ENCODE results near the gene ATP8A2. TPM values are rescaled to one million over a fixed set of nuclear protein-coding genes. Genes with fewer than 3 reads are reported as not detected.

The ATP8A2 gene
- polyA plus RNA-seq, 3 donors, result not detected

DNA sequence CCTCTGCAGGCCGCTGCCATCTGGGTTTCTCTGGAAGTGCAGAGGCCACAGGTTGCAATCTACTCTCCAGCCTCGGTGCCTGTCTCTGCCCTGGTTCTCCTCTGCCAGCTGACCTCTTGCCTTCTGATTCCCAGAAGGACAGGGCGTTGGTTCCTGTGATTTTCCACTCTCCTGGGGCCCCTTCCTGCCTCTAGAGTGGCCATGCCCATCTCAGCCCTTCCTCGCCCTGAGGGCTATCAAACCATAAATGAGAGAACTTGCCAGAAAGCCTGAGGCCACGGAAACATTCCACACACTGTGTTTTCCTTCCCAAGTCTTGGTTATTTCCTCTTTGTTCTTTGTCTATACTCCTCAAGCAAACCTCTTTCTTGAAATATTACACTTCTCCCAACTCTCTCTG, 533.8 kb downstream of the ATP8A2 start:
- Mint-ChIP-seq H3K27me3 (ENCODE audit: low read depth in 3 of 3) (peaks cover 0 to 3% (median 2%) of the 10 kb centered on the region in 3 donors), H3K27ac (no peak overlapping the region), H3K4me1 (no peaks in the 10 kb centered on the region), H3K4me3 (no peak overlapping the region), H3K36me3 (no peaks in the 10 kb centered on the region), H3K9me3 (peaks cover 3 to 9% (median 4%) of the 10 kb centered on the region in 7 donors)
- Histone ChIP-seq H4K20me1 (ENCODE audit: insufficient read depth, low read length) (no peaks in the 10 kb centered on the region), H3K27me3 (ENCODE audit: control insufficient read depth in 2 of 2, insufficient read depth in 2 of 2, low read length in 2 of 2) (no peaks in the 10 kb centered on the region), H3K4me2 (replicated peaks; ENCODE audit: extremely low read depth, low read length, poor library complexity, severe bottlenecking) (no peak overlapping the region), H3K4me1 (ENCODE audit: control insufficient read depth in 1 of 2, insufficient read depth in 2 of 2, low read length in 2 of 2) (peaks cover 0 to 7% of the 10 kb centered on the region in 2 donors), H3K9ac (ENCODE audit: insufficient read depth, low read length, poor library complexity, severe bottlenecking) (no peak overlapping the region), H3K27ac (ENCODE audit: low read depth in 1 of 2, low read length in 2 of 2) (no peak overlapping the region), H3K4me3 (replicated peaks in 1 of 3; ENCODE audit: low read depth in 2 of 3, low read length in 3 of 3) (no peak overlapping the region), H3K9me3 (replicated peaks in 1 of 2; ENCODE audit: control insufficient read depth in 1 of 2, insufficient read depth in 1 of 2, low read length in 2 of 2) (no peaks in the 10 kb centered on the region), H3K36me3 (replicated peaks in 1 of 2; ENCODE audit: control insufficient read depth in 1 of 2, insufficient read depth in 2 of 2, low read length in 2 of 2) (no peaks in the 10 kb centered on the region), H3K79me2 (ENCODE audit: insufficient read depth, low read length) (no peaks in the 10 kb centered on the region), H2AFZ (ENCODE audit: insufficient read depth, low read depth, low read length, poor library complexity, severe bottlenecking) (no peak overlapping the region)
- WGBS (ENCODE audit: insufficient coverage), result 65% methylated on average over 5 of the region's 5 CpGs
- intact Hi-C loops (cut with micrococcal nuclease), result no loop called here
- DNase-seq, result no peak
- TF ChIP-seq, protein P1, sequence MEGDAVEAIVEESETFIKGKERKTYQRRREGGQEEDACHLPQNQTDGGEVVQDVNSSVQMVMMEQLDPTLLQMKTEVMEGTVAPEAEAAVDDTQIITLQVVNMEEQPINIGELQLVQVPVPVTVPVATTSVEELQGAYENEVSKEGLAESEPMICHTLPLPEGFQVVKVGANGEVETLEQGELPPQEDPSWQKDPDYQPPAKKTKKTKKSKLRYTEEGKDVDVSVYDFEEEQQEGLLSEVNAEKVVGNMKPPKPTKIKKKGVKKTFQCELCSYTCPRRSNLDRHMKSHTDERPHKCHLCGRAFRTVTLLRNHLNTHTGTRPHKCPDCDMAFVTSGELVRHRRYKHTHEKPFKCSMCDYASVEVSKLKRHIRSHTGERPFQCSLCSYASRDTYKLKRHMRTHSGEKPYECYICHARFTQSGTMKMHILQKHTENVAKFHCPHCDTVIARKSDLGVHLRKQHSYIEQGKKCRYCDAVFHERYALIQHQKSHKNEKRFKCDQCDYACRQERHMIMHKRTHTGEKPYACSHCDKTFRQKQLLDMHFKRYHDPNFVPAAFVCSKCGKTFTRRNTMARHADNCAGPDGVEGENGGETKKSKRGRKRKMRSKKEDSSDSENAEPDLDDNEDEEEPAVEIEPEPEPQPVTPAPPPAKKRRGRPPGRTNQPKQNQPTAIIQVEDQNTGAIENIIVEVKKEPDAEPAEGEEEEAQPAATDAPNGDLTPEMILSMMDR (IDR thresholded peaks at IDR 0.05), result no peak

DNA sequence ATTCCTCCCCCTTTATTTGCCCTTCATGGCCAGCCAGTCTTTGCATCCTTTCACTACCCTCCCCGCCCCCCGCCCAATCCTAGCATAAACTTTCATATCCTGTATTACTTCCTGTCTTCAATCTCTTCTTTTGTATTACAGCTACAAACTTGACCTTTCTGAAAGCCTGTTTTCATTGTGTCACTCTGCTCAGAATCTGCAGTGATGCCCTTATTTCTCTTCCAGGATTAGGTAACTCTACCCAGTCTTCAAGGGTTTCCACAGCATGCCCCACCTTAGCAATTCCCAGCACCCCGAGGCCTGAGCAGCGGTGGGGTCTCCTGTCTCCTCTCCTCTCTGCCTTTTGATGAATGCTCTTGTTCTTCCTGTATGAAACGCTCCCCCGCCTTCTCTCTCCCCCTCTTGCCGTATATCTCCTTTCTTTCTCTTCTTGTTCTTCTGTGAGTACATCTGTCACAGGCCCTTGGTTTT, 534.5 kb downstream of the ATP8A2 start:
- WGBS (ENCODE audit: insufficient coverage), result 27% methylated on average over 5 of the region's 7 CpGs
- DNase-seq, result no peak
- H3K79me2 ChIP-seq (ENCODE audit: insufficient read depth, low read length), result no peaks in the 10 kb centered on the region
- no peak overlapping the region for H3K4me2 ChIP-seq (replicated peaks; ENCODE audit: extremely low read depth, low read length, poor library complexity, severe bottlenecking)
- intact Hi-C loops (cut with micrococcal nuclease), result no loop called here
- no peak overlapping the region for H3K27ac ChIP-seq (ENCODE audit: low read depth in 1 of 2, low read length in 2 of 2)
- H3K4me3 Mint-ChIP-seq, result no peak overlapping the region
- H3K36me3 Mint-ChIP-seq, result no peaks in the 10 kb centered on the region
- no peaks in the 10 kb centered on the region for H3K9me3 ChIP-seq (replicated peaks in 1 of 2; ENCODE audit: control insufficient read depth in 1 of 2, insufficient read depth in 1 of 2, low read length in 2 of 2)
- H4K20me1 ChIP-seq (ENCODE audit: insufficient read depth, low read length), result no peaks in the 10 kb centered on the region
- H3K36me3 ChIP-seq (replicated peaks in 1 of 2; ENCODE audit: control insufficient read depth in 1 of 2, insufficient read depth in 2 of 2, low read length in 2 of 2), result no peaks in the 10 kb centered on the region
- H3K4me1 Mint-ChIP-seq, result no peaks in the 10 kb centered on the region
- H3K9me3 Mint-ChIP-seq, result peaks cover 0 to 6% (median 2%) of the 10 kb centered on the region in 7 donors
- TF ChIP-seq, protein P1 (IDR thresholded peaks at IDR 0.05), result no peak
- H3K4me3 ChIP-seq (replicated peaks in 1 of 3; ENCODE audit: low read depth in 2 of 3, low read length in 3 of 3), result no peak overlapping the region
- H3K27me3 ChIP-seq (ENCODE audit: control insufficient read depth in 2 of 2, insufficient read depth in 2 of 2, low read length in 2 of 2), result no peaks in the 10 kb centered on the region
- H3K4me1 ChIP-seq (ENCODE audit: control insufficient read depth in 1 of 2, insufficient read depth in 2 of 2, low read length in 2 of 2), result peaks cover 0 to 7% of the 10 kb centered on the region in 2 donors
- H3K9ac ChIP-seq (ENCODE audit: insufficient read depth, low read length, poor library complexity, severe bottlenecking), result no peak overlapping the region
- no peak overlapping the region for H2AFZ ChIP-seq (ENCODE audit: insufficient read depth, low read depth, low read length, poor library complexity, severe bottlenecking)
- no peak overlapping the region for H3K27ac Mint-ChIP-seq
- H3K27me3 Mint-ChIP-seq (ENCODE audit: low read depth in 3 of 3), result peaks cover 0 to 3% (median 2%) of the 10 kb centered on the region in 3 donors

Measured in CD14-positive monocyte (primary cell).